GM10248 (cell line): ENCODE data around the gene VWF.
"Not testable (repeated sequence)": the region's sequence is repeated elsewhere in the genome, so short reads cannot be mapped to it uniquely, and the experiment has no call there.

Experiments used
- CTCF ChIA-PET: fragments of 300-600 bp; sonication (Branson Sonifier 250); formaldehyde crosslinking; extraction: SDS; loops from one replicate; lab custom pipeline; 2021; ENCODE audit warnings: antibody characterized with exemption; lab: Yijun Ruan, JAX
- POLR2A ChIA-PET: fragments of 350-650 bp; sonication (Branson Sonifier 250); formaldehyde crosslinking; extraction: SDS; loops from one replicate; lab custom pipeline; 2020; ENCODE audit warnings: antibody characterized with exemption; lab: Yijun Ruan, JAX
- DNase-seq: peaks from one replicate; pipeline ENCODE4 v3.0.0; 2012; ENCODE audit errors: extremely low spot score
- TF ChIP-seq, protein P1 (sequence below): IDR thresholded peaks from 2 replicates; pipeline ENCODE4 v1.5.1; 2012; ENCODE audit warnings: mild to moderate bottlenecking, low read depth; ENCODE audit errors: extremely low read depth, missing control alignments, control extremely low read depth

VWF gene

DNA sequence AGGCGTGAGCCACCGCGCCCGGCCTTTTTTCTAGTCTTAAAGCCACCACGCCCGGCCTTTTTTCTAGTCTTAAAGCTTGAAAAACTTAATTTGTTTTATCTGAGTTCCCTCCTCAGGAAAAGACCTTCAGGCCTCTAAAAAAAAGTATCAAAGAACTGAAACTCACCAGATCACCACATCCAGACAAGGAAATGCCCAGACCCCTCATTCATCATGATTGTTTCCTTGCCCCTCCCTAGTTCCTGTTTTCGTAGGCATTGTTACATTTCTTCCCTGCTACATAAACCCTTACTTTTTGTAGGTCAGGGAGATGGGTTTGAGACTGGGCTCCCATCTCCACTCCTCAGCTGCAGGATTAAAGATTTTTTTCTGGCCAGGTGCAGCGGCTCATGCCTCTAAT lies 21.1 kb upstream of the VWF start:
- ChIA-PET CTCF (no interaction called here), POLR2A (no interaction called here)
- DNase-seq, result no peak
- TF ChIP-seq, protein P1, sequence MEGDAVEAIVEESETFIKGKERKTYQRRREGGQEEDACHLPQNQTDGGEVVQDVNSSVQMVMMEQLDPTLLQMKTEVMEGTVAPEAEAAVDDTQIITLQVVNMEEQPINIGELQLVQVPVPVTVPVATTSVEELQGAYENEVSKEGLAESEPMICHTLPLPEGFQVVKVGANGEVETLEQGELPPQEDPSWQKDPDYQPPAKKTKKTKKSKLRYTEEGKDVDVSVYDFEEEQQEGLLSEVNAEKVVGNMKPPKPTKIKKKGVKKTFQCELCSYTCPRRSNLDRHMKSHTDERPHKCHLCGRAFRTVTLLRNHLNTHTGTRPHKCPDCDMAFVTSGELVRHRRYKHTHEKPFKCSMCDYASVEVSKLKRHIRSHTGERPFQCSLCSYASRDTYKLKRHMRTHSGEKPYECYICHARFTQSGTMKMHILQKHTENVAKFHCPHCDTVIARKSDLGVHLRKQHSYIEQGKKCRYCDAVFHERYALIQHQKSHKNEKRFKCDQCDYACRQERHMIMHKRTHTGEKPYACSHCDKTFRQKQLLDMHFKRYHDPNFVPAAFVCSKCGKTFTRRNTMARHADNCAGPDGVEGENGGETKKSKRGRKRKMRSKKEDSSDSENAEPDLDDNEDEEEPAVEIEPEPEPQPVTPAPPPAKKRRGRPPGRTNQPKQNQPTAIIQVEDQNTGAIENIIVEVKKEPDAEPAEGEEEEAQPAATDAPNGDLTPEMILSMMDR, result no peak

DNA sequence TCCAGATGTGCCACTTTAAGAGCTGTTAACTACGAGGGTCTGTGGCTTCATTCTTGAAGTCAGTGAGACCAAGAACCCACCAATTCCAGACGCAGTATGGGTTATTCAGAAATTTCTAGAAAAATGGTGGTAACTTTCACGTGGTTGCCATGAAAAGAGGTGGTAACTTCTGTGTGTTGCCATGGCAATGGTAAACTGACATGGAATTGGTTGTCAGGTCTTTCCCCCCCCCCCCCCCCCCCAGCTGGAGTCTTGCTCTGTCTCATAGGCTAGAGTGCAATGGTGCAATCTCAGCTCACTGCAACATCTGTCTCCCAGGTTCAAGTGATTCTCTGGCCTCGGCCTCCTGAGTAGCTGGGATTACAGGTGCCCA lies 18.8 kb upstream of the VWF start:
- TF ChIP-seq, protein P1, result no peak
- DNase-seq, result no peak
- CTCF ChIA-PET, result no interaction called here
- POLR2A ChIA-PET, result no interaction called here

DNA sequence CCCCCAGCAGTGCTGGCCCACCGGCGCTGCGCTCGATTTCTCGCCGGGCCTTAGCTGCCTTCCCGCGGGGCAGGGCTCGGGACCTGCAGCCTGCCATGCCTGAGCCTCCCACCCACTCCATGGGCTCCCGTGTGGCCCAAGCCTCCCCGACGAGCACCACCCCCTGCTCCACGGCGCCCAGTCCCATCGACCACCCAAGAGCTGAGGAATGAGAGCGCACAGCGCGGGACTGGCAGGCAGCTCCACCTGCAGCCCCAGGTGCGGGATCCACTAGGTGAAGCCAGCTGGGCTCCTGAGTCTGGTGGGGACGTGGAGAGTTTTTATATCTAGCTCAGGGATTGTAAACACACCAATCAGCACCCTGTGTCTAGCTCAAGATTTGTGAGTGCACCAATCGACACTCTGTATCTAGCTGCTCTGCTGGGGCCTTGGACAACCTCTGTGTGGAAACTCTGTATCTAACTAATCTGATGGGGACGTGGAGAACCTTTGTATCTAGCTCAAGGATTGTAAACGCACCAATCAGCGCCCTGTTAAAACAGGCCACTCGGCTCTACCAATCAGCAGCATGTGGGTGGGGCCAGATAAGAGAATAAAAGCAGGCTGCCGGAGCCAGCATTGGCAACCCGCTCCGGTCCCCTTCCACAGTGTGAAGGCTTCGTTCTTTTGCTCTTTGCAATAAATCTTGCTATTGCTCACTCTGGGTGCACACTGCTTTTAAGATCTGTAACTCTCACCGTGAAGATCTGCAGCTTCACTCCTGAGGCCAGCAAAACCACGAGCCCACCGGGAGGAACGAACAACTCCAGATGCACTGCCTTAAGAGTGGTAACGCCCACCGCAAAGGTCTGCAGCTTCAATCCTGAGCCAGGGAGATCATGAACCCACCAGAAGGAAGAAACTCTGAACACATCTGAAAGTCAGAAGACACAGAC lies 18.2 kb upstream of the VWF start:
- POLR2A ChIA-PET, DNase-seq: not testable (repeated sequence)
- CTCF ChIA-PET, result interaction anchor here (1.1 kb wide), 1 partner anchor 142 kb away, joined by 3 read pairs; no protein-coding TSS in a partner anchor

DNA sequence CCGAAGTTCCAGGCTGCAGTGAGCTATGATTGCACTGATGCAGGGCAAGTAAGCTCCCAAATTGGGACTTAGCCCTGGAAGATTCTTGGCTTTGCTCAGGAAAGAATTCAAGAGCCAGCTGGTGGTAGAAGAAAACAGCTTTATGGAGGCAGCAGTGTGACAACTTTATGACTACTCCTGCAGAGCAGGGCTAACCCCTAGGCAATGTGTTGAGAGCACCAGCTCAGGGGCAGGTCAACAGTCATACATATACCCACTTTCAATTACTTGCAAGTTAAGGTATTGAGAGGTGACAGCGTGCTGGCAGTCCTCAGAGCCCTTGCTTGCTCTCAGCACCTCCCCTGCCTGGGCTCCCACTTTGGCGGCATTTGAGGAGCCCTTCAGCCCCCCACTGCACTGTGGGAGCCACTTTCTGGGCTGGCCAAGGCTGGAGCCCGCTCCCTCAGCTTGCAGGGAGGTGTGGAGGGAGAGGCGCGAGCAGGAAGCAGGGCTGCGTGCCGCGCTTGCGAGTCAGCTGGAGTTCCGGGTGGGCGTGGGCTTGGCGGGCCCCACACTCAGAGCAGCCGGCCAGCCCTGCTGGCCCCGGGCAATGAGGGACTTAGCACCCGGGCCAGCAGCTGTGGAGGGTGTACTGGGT lies 17.4 kb upstream of the VWF start:
- DNase-seq, POLR2A ChIA-PET: not testable (repeated sequence)
- CTCF ChIA-PET, result interaction anchor here (0.7 to 1.4 kb wide), 5 partner anchors 13 to 142 kb away, joined by 3 to 4 read pairs (median 4); no protein-coding TSS in a partner anchor

GRCh38 chr12:6140651-6141447 lies 16.4 kb upstream of the VWF start:
- DNase-seq, result no peak
- ChIA-PET POLR2A (no interaction called here), CTCF (interaction anchor here (0.7 to 1.5 kb wide), 6 partner anchors 14 to 152 kb away, joined by 3 to 4 read pairs (median 4); no protein-coding TSS in a partner anchor)
- TF ChIP-seq, protein P1, result no peak

- no peak for DNase-seq
- TF ChIP-seq, protein P1, result no peak
- ChIA-PET POLR2A (no interaction called here), CTCF (no interaction called here)
These were observed 10.6 kb upstream of the VWF start for GRCh38 chr12:6135071-6135470.

- no peak for DNase-seq
- ChIA-PET POLR2A (no interaction called here), CTCF (no interaction called here)
- TF ChIP-seq, protein P1, result no peak
These were observed 9.2 kb upstream of the VWF start for GRCh38 chr12:6133642-6134041.
